ENCODE data around the gene CHD9.
A peak's percentile ranks its signal among the peaks of the same experiment; 100 is the strongest.
"Not testable (repeated sequence)": the region's sequence is repeated elsewhere in the genome, so short reads cannot be mapped to it uniquely, and the experiment has no call there.

The CHD9 gene

GRCh38 chr16:53043428-53043831 is 11.4 kb upstream of the CHD9 start:
- no peak for DNase-seq (ENCODE audit: low read depth)
- no peak for TF ChIP-seq MAX (IDR thresholded peaks at IDR 0.05; ENCODE audit: low read depth, low read length)
- no peak for TF ChIP-seq CTCF (IDR thresholded peaks at IDR 0.05; ENCODE audit: low read depth, low read length)
- no peak for TF ChIP-seq MYC (IDR thresholded peaks at IDR 0.05; ENCODE audit: low read depth, low read length)
- no peak for TF ChIP-seq POLR2A (IDR thresholded peaks at IDR 0.05; ENCODE audit: extremely low read depth, insufficient read length)
- H3K4me3 ChIP-seq (ENCODE audit: low read depth, low read length) = no peak overlapping the region

- no peak for TF ChIP-seq MYC (IDR thresholded peaks at IDR 0.05; ENCODE audit: low read depth, low read length)
- no peak for DNase-seq (ENCODE audit: low read depth)
- H3K4me3 ChIP-seq (ENCODE audit: low read depth, low read length) = no peak overlapping the region
These were observed 10.7 kb upstream of the CHD9 start for GRCh38 chr16:53043986-53044601.

GRCh38 chr16:53045341-53046220 is 9.2 kb upstream of the CHD9 start:
- TF ChIP-seq CTCF (IDR thresholded peaks at IDR 0.05; ENCODE audit: low read depth, low read length) = no peak
- no peak for TF ChIP-seq MAX (IDR thresholded peaks at IDR 0.05; ENCODE audit: low read depth, low read length)
- no peak for TF ChIP-seq POLR2A (IDR thresholded peaks at IDR 0.05; ENCODE audit: extremely low read depth, insufficient read length)
- TF ChIP-seq MYC (IDR thresholded peaks at IDR 0.05; ENCODE audit: low read depth, low read length) = no peak
- DNase-seq (ENCODE audit: low read depth) = no peak
- no peak overlapping the region for H3K4me3 ChIP-seq (ENCODE audit: low read depth, low read length)

GRCh38 chr16:53047515-53047914 is 7.3 kb upstream of the CHD9 start:
- not testable (repeated sequence) for H3K4me3 ChIP-seq (ENCODE audit: low read depth, low read length); DNase-seq (ENCODE audit: low read depth)

- no peak for DNase-seq (ENCODE audit: low read depth)
- no peak overlapping the region for H3K4me3 ChIP-seq (ENCODE audit: low read depth, low read length)
- no peak for TF ChIP-seq CTCF (IDR thresholded peaks at IDR 0.05; ENCODE audit: low read depth, low read length)
- TF ChIP-seq POLR2A (IDR thresholded peaks at IDR 0.05; ENCODE audit: extremely low read depth, insufficient read length) = no peak
- no peak for TF ChIP-seq MYC (IDR thresholded peaks at IDR 0.05; ENCODE audit: low read depth, low read length)
- TF ChIP-seq MAX (IDR thresholded peaks at IDR 0.05; ENCODE audit: low read depth, low read length) = no peak
These were observed 6.5 kb upstream of the CHD9 start for GRCh38 chr16:53048139-53048915.

GRCh38 chr16:53051255-53051654 is 3.5 kb upstream of the CHD9 start:
- H3K4me3 ChIP-seq (ENCODE audit: low read depth, low read length); DNase-seq (ENCODE audit: low read depth): not testable (repeated sequence)

- peak; percentile 74 for DNase-seq (ENCODE audit: low read depth)
- TF ChIP-seq POLR2A (IDR thresholded peaks at IDR 0.05; ENCODE audit: extremely low read depth, insufficient read length) (no peak), MYC (IDR thresholded peaks at IDR 0.05; ENCODE audit: low read depth, low read length) (no peak), MAX (IDR thresholded peaks at IDR 0.05; ENCODE audit: low read depth, low read length) (no peak), CTCF (IDR thresholded peaks at IDR 0.05; ENCODE audit: low read depth, low read length) (no peak)
- H3K4me3 ChIP-seq (ENCODE audit: low read depth, low read length) = no peak within 1 kb of the TSS
These were observed 2.0 kb upstream of the CHD9 start, which contains the start of gene CHD9NB for GRCh38 chr16:53052519-53053501. TSS of gene CHD9NB (minus strand) at chr16:53052897. CDS start at chr16:53044158, 8,739 bp downstream.
